HEK293 (cell line): ENCODE data around the gene UBASH3B.

Source experiments
- MEIS1 ChIP-seq: sonication (generic); formaldehyde crosslinking; IDR thresholded peaks from 2 replicates; pipeline ENCODE4 v1.8.1; 2022; ENCODE audit warnings: missing genetic modification reagents, mild to moderate bottlenecking, borderline replicate concordance
- SP2 ChIP-seq: fragments of 450-650 bp; formaldehyde crosslinking; IDR thresholded peaks from 2 replicates; pipeline ENCODE4 v1.5.1; 2016; ENCODE audit warnings: missing biosample characterization, missing genetic modification characterization
- ZBTB48 ChIP-seq: fragments of 450-650 bp; formaldehyde crosslinking; IDR thresholded peaks from 2 replicates; pipeline ENCODE4 v1.5.1; 2016; ENCODE audit warnings: missing biosample characterization, missing genetic modification characterization
- ZNF140 ChIP-seq: fragments of 450-650 bp; formaldehyde crosslinking; IDR thresholded peaks from 2 replicates; pipeline ENCODE4 v1.5.1; 2016; ENCODE audit warnings: missing biosample characterization, missing genetic modification characterization
- ZNF510 ChIP-seq: fragments of 450-650 bp; formaldehyde crosslinking; IDR thresholded peaks from 2 replicates; pipeline ENCODE4 v1.5.1; 2018; ENCODE audit warnings: mild to moderate bottlenecking, missing genetic modification characterization, missing biosample characterization; ENCODE audit not compliant: insufficient replicate concordance
- ZNF610 ChIP-seq: fragments of 450-650 bp; formaldehyde crosslinking; IDR thresholded peaks from 2 replicates; pipeline ENCODE4 v1.5.1; 2016; ENCODE audit warnings: missing biosample characterization, missing genetic modification characterization, borderline replicate concordance
- ZSCAN5A ChIP-seq: fragments of 450-650 bp; formaldehyde crosslinking; IDR thresholded peaks from 2 replicates; pipeline ENCODE4 v1.5.1; 2016; ENCODE audit warnings: missing biosample characterization, missing genetic modification characterization
- TF ChIP-seq, protein P1 (sequence below): fragments of 450-650 bp; formaldehyde crosslinking; IDR thresholded peaks from 2 replicates; pipeline ENCODE4 v1.5.1; 2016; ENCODE audit warnings: missing biosample characterization, missing genetic modification characterization

DNA sequence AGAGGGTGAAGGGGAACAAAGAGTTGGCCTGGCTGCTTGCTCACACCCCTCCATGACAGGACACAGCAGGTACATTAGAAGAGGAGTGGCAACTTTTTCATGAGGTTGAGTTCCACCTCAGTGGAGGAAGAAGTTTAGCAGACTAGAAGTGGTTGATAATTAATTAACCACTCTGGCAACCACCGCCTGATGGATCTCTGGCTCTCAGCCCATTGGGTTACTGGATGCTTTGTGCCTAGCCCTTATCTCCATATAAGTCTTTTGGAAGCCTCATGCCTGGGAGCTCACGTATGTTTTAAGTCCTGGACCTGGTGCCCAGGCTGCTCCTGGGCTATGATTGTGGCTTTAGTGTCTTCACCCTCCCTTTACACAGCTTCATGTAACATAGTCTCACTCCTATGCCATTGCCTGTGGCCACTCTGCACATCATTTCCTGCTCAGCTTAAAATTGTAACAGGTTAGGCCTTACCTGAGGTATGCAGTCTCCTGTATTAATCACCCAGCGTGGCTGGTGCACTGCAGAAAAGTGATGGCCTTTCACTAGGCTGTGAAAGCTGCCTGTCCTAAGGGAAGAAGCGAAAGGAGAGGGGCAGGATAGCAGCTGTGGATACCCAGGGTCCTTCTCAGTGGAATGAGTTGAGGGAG lies 110.1 kb downstream of the UBASH3B start:
- no peak for TF ChIP-seq ZNF510
- TF ChIP-seq ZSCAN5A = no peak
- no peak for TF ChIP-seq MEIS1 (CRISPR knock-in tag)
- TF ChIP-seq ZBTB48 (tag by site-specific recombination) = no peak
- TF ChIP-seq, protein P1, sequence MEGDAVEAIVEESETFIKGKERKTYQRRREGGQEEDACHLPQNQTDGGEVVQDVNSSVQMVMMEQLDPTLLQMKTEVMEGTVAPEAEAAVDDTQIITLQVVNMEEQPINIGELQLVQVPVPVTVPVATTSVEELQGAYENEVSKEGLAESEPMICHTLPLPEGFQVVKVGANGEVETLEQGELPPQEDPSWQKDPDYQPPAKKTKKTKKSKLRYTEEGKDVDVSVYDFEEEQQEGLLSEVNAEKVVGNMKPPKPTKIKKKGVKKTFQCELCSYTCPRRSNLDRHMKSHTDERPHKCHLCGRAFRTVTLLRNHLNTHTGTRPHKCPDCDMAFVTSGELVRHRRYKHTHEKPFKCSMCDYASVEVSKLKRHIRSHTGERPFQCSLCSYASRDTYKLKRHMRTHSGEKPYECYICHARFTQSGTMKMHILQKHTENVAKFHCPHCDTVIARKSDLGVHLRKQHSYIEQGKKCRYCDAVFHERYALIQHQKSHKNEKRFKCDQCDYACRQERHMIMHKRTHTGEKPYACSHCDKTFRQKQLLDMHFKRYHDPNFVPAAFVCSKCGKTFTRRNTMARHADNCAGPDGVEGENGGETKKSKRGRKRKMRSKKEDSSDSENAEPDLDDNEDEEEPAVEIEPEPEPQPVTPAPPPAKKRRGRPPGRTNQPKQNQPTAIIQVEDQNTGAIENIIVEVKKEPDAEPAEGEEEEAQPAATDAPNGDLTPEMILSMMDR (tag by site-specific recombination) = no peak
- no peak for TF ChIP-seq ZNF610 (tag by site-specific recombination)
- no peak for TF ChIP-seq SP2 (tag by site-specific recombination)
- TF ChIP-seq ZNF140 (tag by site-specific recombination) = no peak
